Psoas muscle (tissue), 8 donors: ENCODE results near the gene SFRP5. TPM values are rescaled to one million over a fixed set of nuclear protein-coding genes. Genes with fewer than 3 reads are reported as not detected.
A peak's percentile ranks its signal among the peaks of the same experiment; 100 is the strongest.

Experiments used
- ATAC-seq, 4 donors: fragments of 200-7000 bp; cut with Tn5 transposase; one replicate each; pipeline ENCODE4 v1.9.1; 2020; ENCODE audit warnings: moderate library complexity in 3 of 4, mild to moderate bottlenecking in 2 of 4
- DNase-seq, 2 donors: peaks; one replicate each; pipeline ENCODE4 v3.0.0-alpha.2; 2020
- H3K27ac ChIP-seq: fragments of 200-600 bp; one replicate; pipeline ENCODE4 v1.8.0; 2022
- H3K27me3 ChIP-seq, 3 donors: fragments of 200-600 bp in 1 of 3; one replicate each; pipeline versions ENCODE4 v1.6.1 to v1.8.0; 2013 to 2022; ENCODE audit warnings: low read length in 2 of 3, mild to moderate bottlenecking in 2 of 3, moderate library complexity in 1 of 3; ENCODE audit not compliant: insufficient read depth in 3 of 3
- H3K36me3 ChIP-seq, 2 donors: fragments of 200-600 bp in 1 of 2; one replicate each; pipeline versions ENCODE4 v1.6.1 to v1.8.0; 2013 to 2022; ENCODE audit warnings: low read depth in 1 of 2, mild to moderate bottlenecking in 1 of 2, moderate library complexity in 1 of 2; ENCODE audit not compliant: insufficient read depth in 1 of 2
- H3K4me1 ChIP-seq: fragments of 200-600 bp; one replicate; pipeline ENCODE4 v1.8.0; 2022
- H3K4me3 ChIP-seq: fragments of 200-600 bp; one replicate; pipeline ENCODE4 v1.8.0; 2022; ENCODE audit warnings: mild to moderate bottlenecking
- H3K9me3 ChIP-seq: fragments of 200-600 bp; one replicate; pipeline ENCODE4 v1.8.0; 2022
- WGBS, 3 donors: extraction: QIAGEN DNeasy Blood & Tissue Kit; methylation state at CpG; one replicate each; pipeline versions ENCODE4 v1.1.6 to v1.1.7; 2013; 5-methylcytosine and 5-hydroxymethylcytosine counted together
- intact Hi-C, 2 donors: fragments of 100-400 bp; cut with DNase I; formaldehyde crosslinking; loops; one replicate each; pipeline versions ENCODE4 v1.11.0 to v1.14.2; 2022
- polyA plus RNA-seq, 3 donors: library from polyadenylated mRNA; stranded (reverse); fragments of 200-250 nt; gene quantifications; one replicate each; pipeline ENCODE4 v1.2.3, GENCODE V29; 2013
- total RNA-seq, 4 donors: library from RNA; stranded (reverse); fragmentation: NEBNext Ultra II Directional in 2 of 4; extraction: Animal tissue kit (Norgen Biotek cat#: 25700) in 2 of 4; gene quantifications; one replicate each; pipeline versions ENCODE4 v1.2.1 to v1.2.4, GENCODE V29; 2021 to 2023
- TF ChIP-seq, protein P1 (sequence below): fragments of 200-600 bp; IDR thresholded peaks from one replicate; pipeline ENCODE4 v1.8.0; 2022; ENCODE audit warnings: antibody characterized with exemption
- donor health status: healthy with polysubstance abuse.
- donor health status: DM: no; HTN: no; CAD: no; lungs with moderate emphysema.
- donor health status: Bipolar disorder and iron deficiency.
- donor health status: healthy.
- donor health status: DM: yes; HTN: yes; CAD: no.
- donor health status: DM: no; HTN: no; CAD: no.
- donor health status: DM: no; HTN: no; CAD: no.
- donor health status: DM: yes; HTN: yes; CAD: no.

The SFRP5 gene
- total and polyA plus RNA-seq, 7 donors: 0.16 to 0.73 (median 0.47) TPM; not detected in 2

- ATAC-seq (no peak), DNase-seq (no peak)
- Histone ChIP-seq H3K4me1 (peaks cover 4% of the 10 kb centered on the region), H3K27ac (no peak overlapping the region), H3K4me3 (no peak overlapping the region), H3K9me3 (no peaks in the 10 kb centered on the region), H3K27me3 (peaks cover 0 to 33% (median 12%) of the 10 kb centered on the region in 3 donors), H3K36me3 (no peaks in the 10 kb centered on the region)
- TF ChIP-seq, protein P1, sequence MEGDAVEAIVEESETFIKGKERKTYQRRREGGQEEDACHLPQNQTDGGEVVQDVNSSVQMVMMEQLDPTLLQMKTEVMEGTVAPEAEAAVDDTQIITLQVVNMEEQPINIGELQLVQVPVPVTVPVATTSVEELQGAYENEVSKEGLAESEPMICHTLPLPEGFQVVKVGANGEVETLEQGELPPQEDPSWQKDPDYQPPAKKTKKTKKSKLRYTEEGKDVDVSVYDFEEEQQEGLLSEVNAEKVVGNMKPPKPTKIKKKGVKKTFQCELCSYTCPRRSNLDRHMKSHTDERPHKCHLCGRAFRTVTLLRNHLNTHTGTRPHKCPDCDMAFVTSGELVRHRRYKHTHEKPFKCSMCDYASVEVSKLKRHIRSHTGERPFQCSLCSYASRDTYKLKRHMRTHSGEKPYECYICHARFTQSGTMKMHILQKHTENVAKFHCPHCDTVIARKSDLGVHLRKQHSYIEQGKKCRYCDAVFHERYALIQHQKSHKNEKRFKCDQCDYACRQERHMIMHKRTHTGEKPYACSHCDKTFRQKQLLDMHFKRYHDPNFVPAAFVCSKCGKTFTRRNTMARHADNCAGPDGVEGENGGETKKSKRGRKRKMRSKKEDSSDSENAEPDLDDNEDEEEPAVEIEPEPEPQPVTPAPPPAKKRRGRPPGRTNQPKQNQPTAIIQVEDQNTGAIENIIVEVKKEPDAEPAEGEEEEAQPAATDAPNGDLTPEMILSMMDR: no peak
- intact Hi-C loops: loop anchor here in 1 of 2 donors (10.0 kb wide), 1 partner anchor 250 kb away; no protein-coding TSS in a partner anchor
- WGBS, 3 donors: 66 to 68% (median 66%) methylated on average over 10 of the region's 10 CpGs
Observed at GRCh38 chr10:97774811-97775294, 3.1 kb upstream of the SFRP5 start.

GRCh38 chr10:97773096-97773495 is 1.3 kb upstream of the SFRP5 start:
- no peak overlapping the region for H3K27ac ChIP-seq
- H3K27me3 ChIP-seq: peaks cover 0 to 45% (median 16%) of the 10 kb centered on the region in 3 donors
- no peak for ATAC-seq

GRCh38 chr10:97771055-97771891 is 526 bp downstream of the SFRP5 start:
- peaks cover 0 to 45% (median 16%) of the 10 kb centered on the region in 3 donors for H3K27me3 ChIP-seq
- no peak overlapping the region for H3K27ac ChIP-seq
- TF ChIP-seq, protein P1: no peak
- no peaks in the 10 kb centered on the region for H3K9me3 ChIP-seq
- no peaks in the 10 kb centered on the region for H3K36me3 ChIP-seq
- 1% methylated on average over 60 to 90 of the region's 90 CpGs for WGBS, 3 donors
- no peak for DNase-seq
- intact Hi-C loops: loop anchor here in 1 of 2 donors (10.0 kb wide), 1 partner anchor 254 kb away; no protein-coding TSS in a partner anchor
- peak overlapping the region; percentile 54 for H3K4me3 ChIP-seq
- peaks cover 4% of the 10 kb centered on the region for H3K4me1 ChIP-seq
- ATAC-seq: peak in 3 of 4 donors; percentile 34 to 63 (median 58)

More at GRCh38 chr10:97773096-97773495, 1.3 kb upstream of the SFRP5 start:
- DNase-seq: no peak
- Histone ChIP-seq H3K9me3 (no peaks in the 10 kb centered on the region), H3K4me1 (peaks cover 4% of the 10 kb centered on the region), H3K36me3 (no peaks in the 10 kb centered on the region), H3K4me3 (no peak overlapping the region)
- WGBS, 3 donors: 25 to 76% (median 57%) methylated on average over 1 of the region's 1 CpG
- TF ChIP-seq, protein P1: no peak
- intact Hi-C loops: loop anchor here in 1 of 2 donors (10.0 kb wide), 1 partner anchor 252 kb away; no protein-coding TSS in a partner anchor

DNA sequence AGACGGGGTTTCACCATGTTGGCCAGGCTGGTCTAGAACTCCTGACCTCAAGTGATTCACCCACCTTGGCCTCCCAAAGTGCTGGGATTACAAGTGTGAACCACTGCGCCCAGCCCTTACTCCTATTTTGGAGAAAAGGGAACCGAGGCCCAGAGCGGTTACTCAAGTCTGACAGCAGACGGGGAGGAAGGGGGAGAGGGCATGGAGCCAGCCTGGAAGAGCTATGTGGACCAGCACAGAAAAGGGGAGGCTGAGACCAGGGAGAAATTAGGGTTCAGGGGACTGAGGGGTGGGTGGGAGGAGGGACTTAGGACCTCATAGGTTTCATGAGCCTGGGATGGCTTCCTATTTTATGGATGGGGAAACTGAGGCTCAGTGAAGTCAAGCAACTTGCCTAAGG is 1.5 kb downstream of the SFRP5 start:
- WGBS, 3 donors: 70 to 81% (median 73%) methylated on average over 5 of the region's 5 CpGs
- Histone ChIP-seq H3K27ac (no peak overlapping the region), H3K36me3 (no peaks in the 10 kb centered on the region), H3K4me3 (no peak overlapping the region), H3K4me1 (peaks cover 4% of the 10 kb centered on the region), H3K9me3 (no peaks in the 10 kb centered on the region), H3K27me3 (peaks cover 0 to 54% (median 16%) of the 10 kb centered on the region in 3 donors)
- no peak for DNase-seq
- TF ChIP-seq, protein P1: no peak
- ATAC-seq: no peak
- intact Hi-C loops: loop anchor here in 1 of 2 donors (10.0 kb wide), 1 partner anchor 255 kb away; no protein-coding TSS in a partner anchor
